CD14-positive monocyte (primary cell): ENCODE measurements around the gene RALA. TPM values are rescaled to one million over a fixed set of nuclear protein-coding genes. Genes with fewer than 3 reads are reported as not detected.

Experiments
- DNase-seq, 3 donors: peaks; one replicate each; pipeline ENCODE4 v3.0.0-alpha.2; 2011 to 2022
- H2AFZ ChIP-seq: 2 replicates; pipeline ENCODE4 v1.6.0; 2012; ENCODE audit warnings: mild to moderate bottlenecking, low read depth, low read length, inconsistent platforms; ENCODE audit not compliant: insufficient read depth, poor library complexity, severe bottlenecking
- H3K27ac ChIP-seq, 2 donors: 1 replicate in 1 of 2; 2 replicates in 1 of 2; pipeline ENCODE4 v1.5.1; 2012 to 2013; ENCODE audit warnings: low read length in 2 of 2, control low read depth in 1 of 2, inconsistent platforms in 1 of 2, low read depth in 1 of 2, mild to moderate bottlenecking in 1 of 2
- H3K27me3 ChIP-seq, 2 donors: one replicate each; pipeline versions ENCODE4 v1.6.0 to v1.6.1; 2011 to 2013; ENCODE audit warnings: low read length in 2 of 2; ENCODE audit not compliant: control insufficient read depth in 2 of 2, insufficient read depth in 2 of 2
- H3K36me3 ChIP-seq, 2 donors: replicated peaks in 1 of 2; 1 replicate in 1 of 2; 2 replicates in 1 of 2; pipeline versions ENCODE4 v1.5.1 to v1.6.1; 2012 to 2013; ENCODE audit warnings: low read length in 2 of 2, control low read depth in 1 of 2, inconsistent platforms in 1 of 2, mild to moderate bottlenecking in 1 of 2; ENCODE audit not compliant: insufficient read depth in 2 of 2, control insufficient read depth in 1 of 2
- H3K4me1 ChIP-seq, 2 donors: 1 replicate in 1 of 2; 2 replicates in 1 of 2; pipeline versions ENCODE4 v1.5.1 to v1.6.1; 2012 to 2013; ENCODE audit warnings: low read length in 2 of 2, control low read depth in 1 of 2, inconsistent platforms in 1 of 2, mild to moderate bottlenecking in 1 of 2, moderate library complexity in 1 of 2; ENCODE audit not compliant: insufficient read depth in 2 of 2, control insufficient read depth in 1 of 2
- H3K4me2 ChIP-seq: replicated peaks from 2 replicates; pipeline ENCODE3; 2012; ENCODE audit warnings: low read length, moderate library complexity, mild to moderate bottlenecking; ENCODE audit not compliant: poor library complexity, severe bottlenecking; ENCODE audit errors: extremely low read depth
- H3K4me3 ChIP-seq, 3 experiments: fragments of 200-600 bp in 1 of 3; sonication (generic) in 1 of 3; replicated peaks in 1 of 3; 1 replicate in 2 of 3; 2 replicates in 1 of 3; pipeline ENCODE4 v1.5.1; 2011 to 2013; ENCODE audit warnings: low read length in 3 of 3, mild to moderate bottlenecking in 3 of 3, control low read depth in 2 of 3, low read depth in 2 of 3, inconsistent platforms in 1 of 3, moderate library complexity in 1 of 3
- H3K79me2 ChIP-seq: 2 replicates; pipeline ENCODE4 v1.6.0; 2012; ENCODE audit warnings: mild to moderate bottlenecking, control low read depth, inconsistent platforms, low read length, moderate library complexity; ENCODE audit not compliant: insufficient read depth
- H3K9ac ChIP-seq: 2 replicates; pipeline ENCODE4 v1.6.0; 2017; ENCODE audit warnings: low read length, mild to moderate bottlenecking; ENCODE audit not compliant: insufficient read depth, poor library complexity, severe bottlenecking
- H3K9me3 ChIP-seq, 2 donors: replicated peaks in 1 of 2; 1 replicate in 1 of 2; 2 replicates in 1 of 2; pipeline versions ENCODE4 v1.5.1 to v1.6.1; 2012 to 2013; ENCODE audit warnings: low read length in 2 of 2, control low read depth in 1 of 2; ENCODE audit not compliant: control insufficient read depth in 1 of 2, insufficient read depth in 1 of 2
- H4K20me1 ChIP-seq: 2 replicates; pipeline ENCODE4 v1.6.0; 2012; ENCODE audit warnings: mild to moderate bottlenecking, low read length, control low read depth, moderate library complexity; ENCODE audit not compliant: insufficient read depth
- H3K27ac Mint-ChIP-seq, 7 donors: one replicate each; pipeline ENCODE4 v1.8.0; 2020; ENCODE audit warnings: mild to moderate bottlenecking in 7 of 7, mixed read lengths in 7 of 7, moderate library complexity in 6 of 7, inconsistent platforms in 2 of 7
- H3K27me3 Mint-ChIP-seq, 3 donors: one replicate each; pipeline ENCODE4 v1.8.0; 2021 to 2022; ENCODE audit warnings: low read depth in 3 of 3, mild to moderate bottlenecking in 3 of 3, mixed read lengths in 3 of 3, moderate library complexity in 3 of 3, inconsistent platforms in 1 of 3
- H3K36me3 Mint-ChIP-seq, 2 donors: one replicate each; pipeline ENCODE4 v1.8.0; 2020; ENCODE audit warnings: mixed read lengths in 2 of 2, inconsistent platforms in 1 of 2, mild to moderate bottlenecking in 1 of 2
- H3K4me1 Mint-ChIP-seq: one replicate; pipeline ENCODE4 v1.8.0; 2020; ENCODE audit warnings: mild to moderate bottlenecking, mixed read lengths
- H3K4me3 Mint-ChIP-seq, 2 donors: one replicate each; pipeline ENCODE4 v1.8.0; 2020; ENCODE audit warnings: mild to moderate bottlenecking in 2 of 2, mixed read lengths in 2 of 2, moderate library complexity in 1 of 2
- H3K9me3 Mint-ChIP-seq, 7 donors: one replicate each; pipeline ENCODE4 v1.8.0; 2020 to 2022; ENCODE audit warnings: mixed read lengths in 7 of 7, mild to moderate bottlenecking in 6 of 7, moderate library complexity in 6 of 7, inconsistent platforms in 2 of 7
- WGBS: methylation state at CpG from one replicate; pipeline ENCODE4 v1.1.5; 2013; ENCODE audit warnings: missing lambda C conversion rate; ENCODE audit not compliant: insufficient coverage; 5-methylcytosine and 5-hydroxymethylcytosine counted together
- intact Hi-C, 2 donors: fragments of 100-400 bp; cut with micrococcal nuclease; formaldehyde crosslinking; loops; one replicate each; pipeline versions ENCODE4 v1.15.0 to v1.15.1; 2023
- polyA plus RNA-seq, 3 donors: library from polyadenylated mRNA; depleted of rRNA in 1 of 3; unstranded in 2 of 3; stranded (reverse) in 1 of 3; fragments of 300-500 nt in 2 of 3; fragments of >200 nt in 1 of 3; fragmentation: Illumina TruSeq in 2 of 3; gene quantifications; 1 replicate in 2 of 3; 2 replicates in 1 of 3; pipeline ENCODE4 v1.2.3, GENCODE V29; 2012 to 2021
- TF ChIP-seq, protein P1 (sequence below): fragments of 200-600 bp; IDR thresholded peaks from one replicate; pipeline ENCODE4 v1.8.0; 2022; ENCODE audit warnings: antibody characterized with exemption, mild to moderate bottlenecking

Gene RALA
- polyA plus RNA-seq, 3 donors: 5.9 to 32.0 (median 30.8) TPM

DNA sequence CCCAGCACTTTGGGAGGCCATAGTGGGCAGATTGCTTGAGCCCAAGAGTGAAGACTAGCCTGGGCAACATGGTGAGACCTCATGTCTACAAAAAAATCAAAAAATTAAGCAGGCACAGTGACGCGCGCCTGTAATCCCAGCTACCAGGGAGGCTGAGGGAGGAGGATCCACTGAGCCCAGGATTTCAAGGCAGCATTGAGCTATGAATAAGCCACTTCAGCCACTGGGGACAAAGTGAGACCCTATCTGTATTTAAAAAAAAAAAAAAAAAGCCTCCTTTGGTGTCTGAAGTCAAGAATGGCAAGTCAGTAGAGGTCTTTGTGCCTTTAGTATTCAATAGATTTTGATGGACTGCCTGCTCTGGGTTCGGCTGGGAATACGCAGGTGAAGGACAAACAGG lies 85.7 kb downstream of the RALA start:
- Mint-ChIP-seq H3K4me1 (no peaks in the 10 kb centered on the region), H3K36me3 (peaks cover 19 to 26% of the 10 kb centered on the region in 2 donors), H3K27me3 (peaks cover 0 to 1% (median 0%) of the 10 kb centered on the region in 3 donors), H3K9me3 (peaks cover 7 to 14% (median 10%) of the 10 kb centered on the region in 7 donors), H3K27ac (no peak overlapping the region), H3K4me3 (no peak overlapping the region)
- Histone ChIP-seq H3K4me2 (no peak overlapping the region), H3K9ac (no peak overlapping the region), H3K4me1 (no peaks in the 10 kb centered on the region), H3K27me3 (no peaks in the 10 kb centered on the region), H3K27ac (no peak overlapping the region), H3K36me3 (peaks cover 6 to 22% of the 10 kb centered on the region in 2 donors), H2AFZ (no peak overlapping the region), H4K20me1 (no peaks in the 10 kb centered on the region), H3K79me2 (no peaks in the 10 kb centered on the region), H3K9me3 (peaks cover 4 to 9% of the 10 kb centered on the region in 2 donors), H3K4me3 (no peak overlapping the region)
- WGBS: 100% methylated on average over 3 of the region's 5 CpGs
- TF ChIP-seq, protein P1, sequence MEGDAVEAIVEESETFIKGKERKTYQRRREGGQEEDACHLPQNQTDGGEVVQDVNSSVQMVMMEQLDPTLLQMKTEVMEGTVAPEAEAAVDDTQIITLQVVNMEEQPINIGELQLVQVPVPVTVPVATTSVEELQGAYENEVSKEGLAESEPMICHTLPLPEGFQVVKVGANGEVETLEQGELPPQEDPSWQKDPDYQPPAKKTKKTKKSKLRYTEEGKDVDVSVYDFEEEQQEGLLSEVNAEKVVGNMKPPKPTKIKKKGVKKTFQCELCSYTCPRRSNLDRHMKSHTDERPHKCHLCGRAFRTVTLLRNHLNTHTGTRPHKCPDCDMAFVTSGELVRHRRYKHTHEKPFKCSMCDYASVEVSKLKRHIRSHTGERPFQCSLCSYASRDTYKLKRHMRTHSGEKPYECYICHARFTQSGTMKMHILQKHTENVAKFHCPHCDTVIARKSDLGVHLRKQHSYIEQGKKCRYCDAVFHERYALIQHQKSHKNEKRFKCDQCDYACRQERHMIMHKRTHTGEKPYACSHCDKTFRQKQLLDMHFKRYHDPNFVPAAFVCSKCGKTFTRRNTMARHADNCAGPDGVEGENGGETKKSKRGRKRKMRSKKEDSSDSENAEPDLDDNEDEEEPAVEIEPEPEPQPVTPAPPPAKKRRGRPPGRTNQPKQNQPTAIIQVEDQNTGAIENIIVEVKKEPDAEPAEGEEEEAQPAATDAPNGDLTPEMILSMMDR: no peak
- intact Hi-C loops: no loop called here
- no peak for DNase-seq

DNA sequence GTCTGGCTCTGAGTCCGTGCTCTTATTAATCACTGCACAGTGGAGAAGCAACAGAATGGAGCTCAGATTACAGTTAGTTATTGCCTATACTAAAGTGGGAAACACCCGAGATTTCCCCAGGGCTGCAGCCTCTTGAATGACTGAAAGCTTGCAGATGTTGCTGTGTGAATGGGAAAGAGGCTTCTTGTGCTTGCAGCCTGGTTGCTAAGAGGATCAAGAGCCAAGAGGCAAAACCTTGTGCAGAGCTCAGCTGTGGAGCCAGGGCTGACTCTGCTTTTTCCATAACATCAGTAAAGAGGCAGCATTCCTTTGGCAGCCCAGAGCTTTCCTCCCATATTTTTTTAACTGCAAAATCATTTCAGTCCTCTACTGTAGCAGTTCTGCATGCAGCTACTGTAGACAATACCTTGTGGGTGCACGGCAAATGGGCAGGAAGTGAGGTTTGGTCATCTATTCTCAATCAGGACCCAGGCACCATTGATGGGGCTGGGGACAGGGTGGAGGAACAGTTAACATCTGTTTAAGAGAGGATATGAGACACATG lies 86.5 kb downstream of the RALA start:
- Mint-ChIP-seq H3K4me3 (no peak overlapping the region), H3K27ac (peak overlapping the region in 1 of 7 donors; percentile 75), H3K9me3 (peaks cover 14 to 22% (median 19%) of the 10 kb centered on the region in 7 donors), H3K36me3 (peaks cover 17 to 21% of the 10 kb centered on the region in 2 donors), H3K27me3 (peaks cover 0 to 1% (median 0%) of the 10 kb centered on the region in 3 donors), H3K4me1 (no peaks in the 10 kb centered on the region)
- H2AFZ ChIP-seq: no peak overlapping the region
- H3K4me3 ChIP-seq: no peak overlapping the region
- 50% methylated on average over 2 of the region's 3 CpGs for WGBS
- TF ChIP-seq, protein P1: no peak
- no peaks in the 10 kb centered on the region for H3K4me1 ChIP-seq
- H3K36me3 ChIP-seq: peaks cover 6 to 22% of the 10 kb centered on the region in 2 donors
- H3K27me3 ChIP-seq: no peaks in the 10 kb centered on the region
- intact Hi-C loops: no loop called here
- H3K4me2 ChIP-seq: no peak overlapping the region
- no peaks in the 10 kb centered on the region for H4K20me1 ChIP-seq
- no peaks in the 10 kb centered on the region for H3K79me2 ChIP-seq
- no peak for DNase-seq
- no peak overlapping the region for H3K9ac ChIP-seq
- H3K9me3 ChIP-seq: peaks cover 12 to 17% of the 10 kb centered on the region in 2 donors
- no peak overlapping the region for H3K27ac ChIP-seq
